IMR-90 (cell line): ENCODE results near the gene ZFHX3. TPM values are rescaled to one million over a fixed set of nuclear protein-coding genes. Genes with fewer than 3 reads are reported as not detected.

ENCODE experiments used
- ATAC-seq: fragments of 200-7000 bp; cut with Tn5 transposase; 2 replicates; pipeline ENCODE4 v1.9.1; 2020; ENCODE audit warnings: low read depth, mild to moderate bottlenecking, moderate library complexity
- BruUV-seq: library from RNA; stranded (reverse); fragments of 400-500 nt; replicated peaks from 2 replicates; lab custom pipeline; 2021; lab: Mats Ljungman, UMichigan
- CTCF ChIA-PET: fragments of 300-600 bp; formaldehyde crosslinking; extraction: SDS; loops from one replicate; lab custom pipeline; 2021; ENCODE audit warnings: antibody characterized with exemption; lab: Yijun Ruan, JAX
- POLR2A ChIA-PET: fragments of 300-600 bp; sonication (Branson Sonifier 250); formaldehyde crosslinking; loops from one replicate; lab custom pipeline; 2022; ENCODE audit warnings: antibody characterized with exemption; ENCODE audit not compliant: unreplicated experiment; lab: Charles Lee
- DNase-seq: peaks from one replicate; pipeline ENCODE4 v3.0.0; 2013
- H2AFZ ChIP-seq: replicated peaks from 2 replicates; pipeline ENCODE3; 2013; ENCODE audit warnings: low read length, mild to moderate bottlenecking; ENCODE audit not compliant: poor library complexity
- H2AK5ac ChIP-seq: 2 replicates; pipeline ENCODE4 v1.6.1; 2013; ENCODE audit warnings: low read depth, low read length, inconsistent platforms
- H2AK9ac ChIP-seq: replicated peaks from 2 replicates; pipeline ENCODE3; 2013; ENCODE audit warnings: mild to moderate bottlenecking, low read depth, low read length, moderate library complexity; ENCODE audit not compliant: poor library complexity
- H2BK120ac ChIP-seq: 2 replicates; pipeline ENCODE4 v1.6.1; 2013; ENCODE audit warnings: low read depth, low read length, inconsistent platforms
- H2BK15ac ChIP-seq: 3 replicates; pipeline ENCODE4 v1.6.1; 2013; ENCODE audit warnings: low read depth, low read length, inconsistent platforms
- H2BK20ac ChIP-seq: 2 replicates; pipeline ENCODE4 v1.6.1; 2013; ENCODE audit warnings: low read depth, mild to moderate bottlenecking, inconsistent platforms, low read length, moderate library complexity
- H2BK5ac ChIP-seq: 2 replicates; pipeline ENCODE4 v1.6.1; 2013; ENCODE audit warnings: mild to moderate bottlenecking, low read depth, low read length, inconsistent platforms; ENCODE audit not compliant: poor library complexity, severe bottlenecking
- H3K14ac ChIP-seq: replicated peaks from 2 replicates; pipeline ENCODE4 v1.6.1; 2013; ENCODE audit warnings: low read depth, low read length, inconsistent platforms
- H3K18ac ChIP-seq: 2 replicates; pipeline ENCODE4 v1.6.1; 2013; ENCODE audit warnings: low read depth, low read length, control low read depth
- H3K23ac ChIP-seq: 2 replicates; pipeline ENCODE4 v1.6.1; 2013; ENCODE audit warnings: low read depth, low read length, inconsistent platforms
- H3K27ac ChIP-seq: 2 replicates; pipeline ENCODE4 v1.5.1; 2013; ENCODE audit warnings: mild to moderate bottlenecking, control low read depth, low read length; ENCODE audit not compliant: insufficient read depth
- H3K27me3 ChIP-seq: 2 replicates; pipeline ENCODE4 v1.6.1; 2013; ENCODE audit warnings: low read length; ENCODE audit not compliant: control insufficient read depth, insufficient read depth
- H3K36me3 ChIP-seq: 2 replicates; pipeline ENCODE4 v1.6.1; 2013; ENCODE audit warnings: low read length, mixed read lengths; ENCODE audit not compliant: control insufficient read depth, insufficient read depth
- H3K4ac ChIP-seq: 2 replicates; pipeline ENCODE4 v1.6.1; 2013; ENCODE audit warnings: low read depth, low read length, inconsistent platforms
- H3K4me1 ChIP-seq: 2 replicates; pipeline ENCODE4 v1.6.1; 2013; ENCODE audit warnings: low read length, mixed read lengths; ENCODE audit not compliant: control insufficient read depth, insufficient read depth
- H3K4me2 ChIP-seq: 2 replicates; pipeline ENCODE4 v1.6.1; 2013; ENCODE audit warnings: low read depth, mild to moderate bottlenecking, control low read depth, low read length, moderate library complexity
- H3K4me3 ChIP-seq: 2 replicates; pipeline ENCODE4 v1.5.1; 2013; ENCODE audit warnings: low read depth, mild to moderate bottlenecking, control low read depth, low read length, moderate library complexity; ENCODE audit not compliant: insufficient read depth
- H3K56ac ChIP-seq: 2 replicates; pipeline ENCODE4 v1.6.1; 2013; ENCODE audit warnings: low read length, inconsistent platforms; ENCODE audit not compliant: insufficient read depth; ENCODE audit errors: extremely low read depth
- H3K79me1 ChIP-seq, 2 experiments: 2 replicates each; pipeline ENCODE4 v1.6.1; 2013; ENCODE audit warnings: low read length in 2 of 2, inconsistent platforms in 1 of 2, low read depth in 1 of 2
- H3K9ac ChIP-seq: 2 replicates; pipeline ENCODE4 v1.6.1; 2013; ENCODE audit warnings: low read depth, low read length, control low read depth
- H3K9me1 ChIP-seq: 2 replicates; pipeline ENCODE4 v1.6.1; 2013; ENCODE audit warnings: low read length, inconsistent platforms; ENCODE audit not compliant: insufficient read depth
- H3K9me3 ChIP-seq: 2 replicates; pipeline ENCODE4 v1.6.1; 2013; ENCODE audit warnings: low read length; ENCODE audit not compliant: control insufficient read depth, insufficient read depth
- H4K20me1 ChIP-seq: 2 replicates; pipeline ENCODE4 v1.6.1; 2013; ENCODE audit warnings: low read length, inconsistent platforms; ENCODE audit not compliant: insufficient read depth
- H4K5ac ChIP-seq: 2 replicates; pipeline ENCODE4 v1.6.1; 2013; ENCODE audit warnings: mild to moderate bottlenecking, low read depth, low read length, control low read depth
- H4K8ac ChIP-seq, 2 experiments: 2 replicates each; pipeline ENCODE4 v1.6.1; 2013; ENCODE audit warnings: low read depth in 2 of 2, low read length in 2 of 2, control low read depth in 1 of 2, inconsistent platforms in 1 of 2
- H4K91ac ChIP-seq: 2 replicates; pipeline ENCODE4 v1.6.1; 2013; ENCODE audit warnings: low read depth, low read length, inconsistent platforms; ENCODE audit not compliant: insufficient read depth
- CEBPB ChIP-seq: IDR thresholded peaks from 2 replicates; pipeline ENCODE4 v1.6.1; 2012; ENCODE audit warnings: low read depth, low read length, improper control_type of control experiment
- CHD1 ChIP-seq: IDR thresholded peaks from 2 replicates; pipeline ENCODE4 v1.6.1; 2012; ENCODE audit warnings: low read depth, low read length, improper control_type of control experiment
- FOS ChIP-seq: fragments of 150-350 bp; IDR thresholded peaks from 2 replicates; pipeline ENCODE4 v1.6.1; 2016; ENCODE audit warnings: low read depth, low read length
- MAFK ChIP-seq: IDR thresholded peaks from 2 replicates; pipeline ENCODE4 v1.6.1; 2012; ENCODE audit warnings: low read depth, low read length, improper control_type of control experiment
- MAZ ChIP-seq: IDR thresholded peaks from 2 replicates; pipeline ENCODE4 v1.6.1; 2012; ENCODE audit warnings: low read depth, mild to moderate bottlenecking, low read length, improper control_type of control experiment, moderate library complexity, borderline replicate concordance
- MXI1 ChIP-seq: IDR thresholded peaks from 2 replicates; pipeline ENCODE4 v1.6.1; 2012; ENCODE audit warnings: low read depth, mild to moderate bottlenecking, low read length, moderate library complexity, borderline replicate concordance
- NFE2L2 ChIP-seq: fragments of 150-350 bp; IDR thresholded peaks from 2 replicates; pipeline ENCODE4 v1.6.1; 2016; ENCODE audit warnings: low read depth, mild to moderate bottlenecking, low read length
- POLR2A ChIP-seq: IDR thresholded peaks from 2 replicates; pipeline ENCODE4 v1.6.1; 2012; ENCODE audit warnings: mild to moderate bottlenecking, low read depth, low read length
- RAD21 ChIP-seq: IDR thresholded peaks from 2 replicates; pipeline ENCODE4 v1.6.1; 2012; ENCODE audit warnings: low read length, improper control_type of control experiment
- RCOR1 ChIP-seq: IDR thresholded peaks from 2 replicates; pipeline ENCODE4 v1.6.1; 2012; ENCODE audit warnings: mild to moderate bottlenecking, low read length, improper control_type of control experiment; ENCODE audit not compliant: insufficient replicate concordance
- RFX5 ChIP-seq: IDR thresholded peaks from 2 replicates; pipeline ENCODE4 v1.8.0; 2012; ENCODE audit warnings: low read depth, mild to moderate bottlenecking, low read length, moderate library complexity
- SMC3 ChIP-seq: fragments of 150-350 bp; IDR thresholded peaks from 2 replicates; pipeline ENCODE4 v1.6.1; 2016; ENCODE audit warnings: low read depth, mild to moderate bottlenecking, antibody characterized with exemption, low read length, moderate library complexity
- USF2 ChIP-seq: fragments of 150-350 bp; IDR thresholded peaks from 2 replicates; pipeline ENCODE4 v1.6.1; 2017; ENCODE audit warnings: mild to moderate bottlenecking, antibody characterized with exemption, low read length, low read depth
- WGBS, 2 experiments: methylation state at CpG; one replicate each; pipeline versions ENCODE4 v1.1.5 to v1.1.7; 2013; ENCODE audit warnings: missing lambda C conversion rate in 2 of 2; ENCODE audit not compliant: insufficient read length in 1 of 2; ENCODE audit errors: extremely low coverage in 2 of 2; 5-methylcytosine and 5-hydroxymethylcytosine counted together
- dilution Hi-C: fragments of 300-500 bp; cut with HindIII; formaldehyde crosslinking; loops from one replicate; pipeline ENCODE4 v1.14.3; 2018; ENCODE audit warnings: low sequenced_read_pairs; ENCODE audit not compliant: unreplicated experiment
- in situ Hi-C: fragments of 300-500 bp; cut with MboI; formaldehyde crosslinking; loops from 3 replicates; pipeline ENCODE4 v1.14.3; 2019; ENCODE audit warnings: low sequenced_read_pairs, inconsistent platforms, mixed read lengths
- intact Hi-C: fragments of 100-400 bp; cut with micrococcal nuclease; formaldehyde crosslinking; loops from 2 replicates; pipeline ENCODE4 v1.10.0; 2022
- polyA plus RNA-seq, 3 experiments: library from polyadenylated mRNA; depleted of rRNA; stranded (reverse); fragments of >200 nt; gene quantifications; 2 replicates each; pipeline ENCODE4 v1.2.3, GENCODE V29; 2012; ENCODE audit warnings: low replicate concordance in 1 of 3
- total RNA-seq: library from RNA; depleted of rRNA; stranded (reverse); fragments of >200 nt; gene quantifications from 2 replicates; pipeline ENCODE4 v1.2.3, GENCODE V29; 2012
- TF ChIP-seq, protein P1 (sequence below): fragments of 150-350 bp; IDR thresholded peaks from 2 replicates; pipeline ENCODE4 v1.6.1; 2016; ENCODE audit warnings: low read depth, mild to moderate bottlenecking, low read length, moderate library complexity, borderline replicate concordance
- TF ChIP-seq, protein P2 (sequence below): conservative IDR thresholded peaks from 2 replicates; pipeline ENCODE4 v1.5.1; 2012; ENCODE audit warnings: mild to moderate bottlenecking, low read depth, low read length, improper control_type of control experiment

The ZFHX3 gene
- total and polyA plus RNA-seq, 2 of the 4 experiments (the other 2 are of a cell fraction), result 1.4 to 1.7 TPM

- no peak overlapping the region for H4K8ac ChIP-seq
- no peak overlapping the region for H2AK9ac ChIP-seq
- H4K91ac ChIP-seq, result no peak overlapping the region
- no peak overlapping the region for H2AFZ ChIP-seq
- peak overlapping the region; percentile 33 for H2BK120ac ChIP-seq
- peaks cover 50 to 83% of the 10 kb centered on the region in 2 experiments for H3K79me1 ChIP-seq
- H3K18ac ChIP-seq, result no peak overlapping the region
- H3K23ac ChIP-seq, result 0 out of 2 replicates have a peak overlapping the region, but pooled peaks have one; percentile 68
- no peak overlapping the region for H2BK20ac ChIP-seq
- H3K4me3 ChIP-seq, result no peak overlapping the region
- H3K56ac ChIP-seq, result no peak overlapping the region
- in situ Hi-C loops (no loop called here), intact Hi-C loops (no loop called here), dilution Hi-C loops (no loop called here)
- H3K4ac ChIP-seq, result no peak overlapping the region; the same call in 1 of the 2 replicates
- no peak overlapping the region for H2BK5ac ChIP-seq
- peak overlapping the region; percentile 57; the same call in 1 of the 2 replicates for H2AK5ac ChIP-seq
- TF ChIP-seq POLR2A (no peak), CHD1 (no peak), FOS (no peak), CEBPB (no peak), USF2 (no peak), SMC3 (no peak), MXI1 (no peak), RCOR1 (no peak), MAFK (no peak), RFX5 (no peak), RAD21 (no peak), MAZ (no peak), NFE2L2 (no peak)
- TF ChIP-seq, protein P1, sequence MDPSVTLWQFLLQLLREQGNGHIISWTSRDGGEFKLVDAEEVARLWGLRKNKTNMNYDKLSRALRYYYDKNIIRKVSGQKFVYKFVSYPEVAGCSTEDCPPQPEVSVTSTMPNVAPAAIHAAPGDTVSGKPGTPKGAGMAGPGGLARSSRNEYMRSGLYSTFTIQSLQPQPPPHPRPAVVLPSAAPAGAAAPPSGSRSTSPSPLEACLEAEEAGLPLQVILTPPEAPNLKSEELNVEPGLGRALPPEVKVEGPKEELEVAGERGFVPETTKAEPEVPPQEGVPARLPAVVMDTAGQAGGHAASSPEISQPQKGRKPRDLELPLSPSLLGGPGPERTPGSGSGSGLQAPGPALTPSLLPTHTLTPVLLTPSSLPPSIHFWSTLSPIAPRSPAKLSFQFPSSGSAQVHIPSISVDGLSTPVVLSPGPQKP, result no peak
- TF ChIP-seq, protein P2, sequence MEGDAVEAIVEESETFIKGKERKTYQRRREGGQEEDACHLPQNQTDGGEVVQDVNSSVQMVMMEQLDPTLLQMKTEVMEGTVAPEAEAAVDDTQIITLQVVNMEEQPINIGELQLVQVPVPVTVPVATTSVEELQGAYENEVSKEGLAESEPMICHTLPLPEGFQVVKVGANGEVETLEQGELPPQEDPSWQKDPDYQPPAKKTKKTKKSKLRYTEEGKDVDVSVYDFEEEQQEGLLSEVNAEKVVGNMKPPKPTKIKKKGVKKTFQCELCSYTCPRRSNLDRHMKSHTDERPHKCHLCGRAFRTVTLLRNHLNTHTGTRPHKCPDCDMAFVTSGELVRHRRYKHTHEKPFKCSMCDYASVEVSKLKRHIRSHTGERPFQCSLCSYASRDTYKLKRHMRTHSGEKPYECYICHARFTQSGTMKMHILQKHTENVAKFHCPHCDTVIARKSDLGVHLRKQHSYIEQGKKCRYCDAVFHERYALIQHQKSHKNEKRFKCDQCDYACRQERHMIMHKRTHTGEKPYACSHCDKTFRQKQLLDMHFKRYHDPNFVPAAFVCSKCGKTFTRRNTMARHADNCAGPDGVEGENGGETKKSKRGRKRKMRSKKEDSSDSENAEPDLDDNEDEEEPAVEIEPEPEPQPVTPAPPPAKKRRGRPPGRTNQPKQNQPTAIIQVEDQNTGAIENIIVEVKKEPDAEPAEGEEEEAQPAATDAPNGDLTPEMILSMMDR, result no peak
- H3K9me3 ChIP-seq, result no peaks in the 10 kb centered on the region
- ChIA-PET CTCF (no interaction called here), POLR2A (no interaction called here)
- WGBS, 2 experiments, result no CpG with 5 or more reads among the region's 6 CpGs
- no peak overlapping the region for H4K5ac ChIP-seq
- H3K36me3 ChIP-seq, result no peaks in the 10 kb centered on the region
- H3K4me2 ChIP-seq, result no peak overlapping the region
- no peak overlapping the region for H2BK15ac ChIP-seq
- peaks cover 19% of the 10 kb centered on the region for H3K4me1 ChIP-seq
- H3K9ac ChIP-seq, result no peak overlapping the region
- H3K27ac ChIP-seq, result no peak overlapping the region
- BruUV-seq, result no TSS peak
- ATAC-seq, result no peak
- peaks cover 16% of the 10 kb centered on the region for H3K9me1 ChIP-seq
- H3K14ac ChIP-seq, result no peak overlapping the region
- no peak for DNase-seq
- H3K27me3 ChIP-seq, result no peaks in the 10 kb centered on the region
- peaks cover 35% of the 10 kb centered on the region for H4K20me1 ChIP-seq
Measured at GRCh38 chr16:72991644-72992043, 56.3 kb downstream of the ZFHX3 start.
